HAP-1 (cell line): ENCODE measurements around the gene KRTAP4-9.
"Not testable (repeated sequence)": the region's sequence is repeated elsewhere in the genome, so short reads cannot be mapped to it uniquely, and the experiment has no call there.

Experiments used
- DNase-seq, 2 experiments: peaks; one replicate each; pipeline ENCODE4 v3.0.0-alpha.2; 2016 to 2020; ENCODE audit warnings: low spot score in 2 of 2
- H3K27me3 ChIP-seq: fragments of 250-450 bp; sonication (Bioruptor Pico); 2 replicates; pipeline ENCODE4 v1.5.1; 2020; ENCODE audit warnings: low read depth, mild to moderate bottlenecking, moderate library complexity
- H3K36me3 ChIP-seq: fragments of 250-450 bp; sonication (Bioruptor Pico); replicated peaks from 2 replicates; pipeline ENCODE4 v1.5.1; 2020; ENCODE audit warnings: mild to moderate bottlenecking
- H3K4me1 ChIP-seq: fragments of 250-450 bp; sonication (Bioruptor Pico); 2 replicates; pipeline ENCODE4 v1.5.1; 2020; ENCODE audit warnings: mild to moderate bottlenecking
- H3K4me3 ChIP-seq: fragments of 250-450 bp; sonication (Bioruptor Pico); 2 replicates; pipeline ENCODE4 v1.5.1; 2020; ENCODE audit warnings: mild to moderate bottlenecking, moderate library complexity
- H3K9me3 ChIP-seq: fragments of 250-450 bp; sonication (Bioruptor Pico); 2 replicates; pipeline ENCODE4 v1.5.1; 2020; ENCODE audit warnings: mild to moderate bottlenecking, moderate library complexity
- in situ Hi-C: fragments of 300-500 bp; cut with MboI; formaldehyde crosslinking; loops from 3 replicates; pipeline ENCODE4 v1.14.3; 2020; ENCODE audit warnings: low sequenced_read_pairs, inconsistent platforms, mixed read lengths

Gene KRTAP4-9

GRCh38 chr17:41107941-41108450, 2.8 kb downstream of the KRTAP4-9 start:
- Histone ChIP-seq H3K4me3 (no peak overlapping the region), H3K27me3 (no peaks in the 10 kb centered on the region), H3K9me3 (no peaks in the 10 kb centered on the region; the same call in 1 of the 2 replicates), H3K36me3 (no peaks in the 10 kb centered on the region), H3K4me1 (no peaks in the 10 kb centered on the region)
- in situ Hi-C loops, result no loop called here
- DNase-seq, result no peak

- H3K9me3 ChIP-seq, H3K4me3 ChIP-seq, H3K4me1 ChIP-seq, H3K36me3 ChIP-seq, DNase-seq, in situ Hi-C loops, H3K27me3 ChIP-seq: not testable (repeated sequence)
Observed at GRCh38 chr17:41108728-41109386, 3.7 kb downstream of the KRTAP4-9 start.

GRCh38 chr17:41111151-41111885, 6.1 kb downstream of the KRTAP4-9 start:
- H3K4me3 ChIP-seq, result no peak overlapping the region
- no peak for DNase-seq
- H3K4me1 ChIP-seq, result no peaks in the 10 kb centered on the region
- no peaks in the 10 kb centered on the region; the same call in 1 of the 2 replicates for H3K9me3 ChIP-seq
- H3K36me3 ChIP-seq, result no peaks in the 10 kb centered on the region
- H3K27me3 ChIP-seq, result no peaks in the 10 kb centered on the region
- in situ Hi-C loops, result no loop called here

- Histone ChIP-seq H3K4me3 (no peak overlapping the region), H3K36me3 (no peaks in the 10 kb centered on the region), H3K4me1 (no peaks in the 10 kb centered on the region), H3K27me3 (0 out of 2 replicates have a peak, but pooled peaks cover 3% of the 10 kb centered on the region), H3K9me3 (no peaks in the 10 kb centered on the region; the same call in 1 of the 2 replicates)
- in situ Hi-C loops, result no loop called here
- DNase-seq, result no peak
Observed at GRCh38 chr17:41116297-41116696, 11.1 kb downstream of the KRTAP4-9 start.

- H3K9me3 ChIP-seq, DNase-seq, H3K27me3 ChIP-seq, H3K4me1 ChIP-seq, H3K4me3 ChIP-seq, H3K36me3 ChIP-seq, in situ Hi-C loops: not testable (repeated sequence)
Observed at GRCh38 chr17:41117846-41118386, 12.7 kb downstream of the KRTAP4-9 start, which contains the start of gene KRTAP4-11. TSS of gene KRTAP4-11 (minus strand) at chr17:41118373. CDS start at chr17:41118315, 58 bp downstream.

GRCh38 chr17:41118721-41119120, 13.5 kb downstream of the KRTAP4-9 start:
- no peaks in the 10 kb centered on the region for H3K36me3 ChIP-seq
- DNase-seq, result no peak
- no peaks in the 10 kb centered on the region for H3K9me3 ChIP-seq
- no peaks in the 10 kb centered on the region for H3K4me1 ChIP-seq
- H3K4me3 ChIP-seq, result no peak overlapping the region
- in situ Hi-C loops, result no loop called here
- 0 out of 2 replicates have a peak, but pooled peaks cover 3% of the 10 kb centered on the region for H3K27me3 ChIP-seq

- H3K9me3 ChIP-seq, in situ Hi-C loops, H3K4me3 ChIP-seq, H3K27me3 ChIP-seq, DNase-seq, H3K36me3 ChIP-seq, H3K4me1 ChIP-seq: not testable (repeated sequence)
Observed at GRCh38 chr17:41119696-41120690, 14.8 kb downstream of the KRTAP4-9 start.

GRCh38 chr17:41121742-41122141, 16.6 kb downstream of the KRTAP4-9 start:
- DNase-seq, result no peak
- no peaks in the 10 kb centered on the region for H3K36me3 ChIP-seq
- no peaks in the 10 kb centered on the region for H3K4me1 ChIP-seq
- no peaks in the 10 kb centered on the region for H3K9me3 ChIP-seq
- in situ Hi-C loops, result no loop called here
- H3K27me3 ChIP-seq, result peaks cover 3% of the 10 kb centered on the region; the same call in 1 of the 2 replicates
- H3K4me3 ChIP-seq, result no peak overlapping the region

GRCh38 chr17:41123292-41123990, 18.3 kb downstream of the KRTAP4-9 start:
- in situ Hi-C loops, H3K4me1 ChIP-seq, H3K27me3 ChIP-seq, H3K4me3 ChIP-seq, H3K36me3 ChIP-seq, DNase-seq, H3K9me3 ChIP-seq: not testable (repeated sequence)

GRCh38 chr17:41123991-41124371, 18.8 kb downstream of the KRTAP4-9 start, which contains the start of gene KRTAP4-12:
TSS of gene KRTAP4-12 (minus strand) at chr17:41124182. CDS start at chr17:41124122, 60 bp downstream.
- DNase-seq, H3K36me3 ChIP-seq, H3K4me3 ChIP-seq, H3K9me3 ChIP-seq, H3K4me1 ChIP-seq, in situ Hi-C loops, H3K27me3 ChIP-seq: not testable (repeated sequence)

- H3K27me3 ChIP-seq, result no peaks in the 10 kb centered on the region; the same call in 1 of the 2 replicates
- in situ Hi-C loops, result no loop called here
- no peaks in the 10 kb centered on the region for H3K9me3 ChIP-seq
- no peak for DNase-seq
- no peaks in the 10 kb centered on the region for H3K36me3 ChIP-seq
- no peak overlapping the region for H3K4me3 ChIP-seq
- H3K4me1 ChIP-seq, result no peaks in the 10 kb centered on the region
Observed at GRCh38 chr17:41125064-41125463, 19.9 kb downstream of the KRTAP4-9 start.

- Histone ChIP-seq H3K4me1 (no peaks in the 10 kb centered on the region), H3K36me3 (no peaks in the 10 kb centered on the region), H3K4me3 (no peak overlapping the region), H3K9me3 (no peaks in the 10 kb centered on the region), H3K27me3 (no peaks in the 10 kb centered on the region; the same call in 1 of the 2 replicates)
- in situ Hi-C loops, result no loop called here
- no peak for DNase-seq
Observed at GRCh38 chr17:41126412-41126811, 21.2 kb downstream of the KRTAP4-9 start.
